Measurements from ENCODE around the gene HOXD1. TPM values are rescaled to one million over a fixed set of nuclear protein-coding genes. Genes with fewer than 3 reads are reported as not detected.

HOXD1 gene
- total RNA-seq, 4 donors from 2014 or later = 0.23 to 0.55 (median 0.27) TPM; not detected in 1

GRCh38 chr2:176184749-176185148 is 3.7 kb upstream of the HOXD1 start:
- 67 to 69% methylated on average over 2 of the region's 2 CpGs for WGBS, 2 donors
- TF ChIP-seq POLR2A (IDR thresholded peaks at IDR 0.05) = no peak
- TF ChIP-seq CTCF (IDR thresholded peaks at IDR 0.05) = no peak
- intact Hi-C loops (cut with DNase I; ENCODE audit: low total_unique reads) = no loop called here
- DNase-seq (ENCODE audit: low spot score in 2 of 2) = peak in 1 of 2 donors; percentile 62
- no peak overlapping the region for H3K4me3 ChIP-seq (ENCODE audit: low read depth, poor library complexity, severe bottlenecking)

- H3K4me3 ChIP-seq (ENCODE audit: low read depth, poor library complexity, severe bottlenecking) = no peak overlapping the region
- peak in 1 of 2 donors; percentile 56 for DNase-seq (ENCODE audit: low spot score in 2 of 2)
- TF ChIP-seq CTCF (IDR thresholded peaks at IDR 0.05) = no peak
- no peak for TF ChIP-seq POLR2A (IDR thresholded peaks at IDR 0.05)
- 91 to 96% methylated on average over 2 of the region's 2 CpGs for WGBS, 2 donors
- intact Hi-C loops (cut with DNase I; ENCODE audit: low total_unique reads) = no loop called here
Measured at GRCh38 chr2:176186024-176186423, 2.4 kb upstream of the HOXD1 start.

- intact Hi-C loops (cut with DNase I; ENCODE audit: low total_unique reads) = no loop called here
- H3K4me3 ChIP-seq (ENCODE audit: low read depth, poor library complexity, severe bottlenecking) = peak overlapping the region; percentile 52
- 10 to 11% methylated on average over 13 of the region's 13 CpGs for WGBS, 2 donors
- DNase-seq (ENCODE audit: low spot score in 2 of 2) = peak in 1 of 2 donors; percentile 83
- TF ChIP-seq POLR2A (IDR thresholded peaks at IDR 0.05) (no peak), CTCF (IDR thresholded peaks at IDR 0.05) (no peak)
Measured at GRCh38 chr2:176187200-176187898, 1.1 kb upstream of the HOXD1 start.

GRCh38 chr2:176188774-176189680 is 559 bp downstream of the HOXD1 start:
- 4 to 5% methylated on average over 48 to 53 of the region's 98 CpGs for WGBS, 2 donors
- peak in 1 of 2 donors; percentile 85 for DNase-seq (ENCODE audit: low spot score in 2 of 2)
- no peak for TF ChIP-seq POLR2A (IDR thresholded peaks at IDR 0.05)
- TF ChIP-seq CTCF (IDR thresholded peaks at IDR 0.05) = no peak
- H3K4me3 ChIP-seq (ENCODE audit: low read depth, poor library complexity, severe bottlenecking) = peak overlapping the region; percentile 52
- intact Hi-C loops (cut with DNase I; ENCODE audit: low total_unique reads) = no loop called here

- H3K4me3 ChIP-seq (ENCODE audit: low read depth, poor library complexity, severe bottlenecking) = no peak overlapping the region
- peak in 1 of 2 donors; percentile 76 for DNase-seq (ENCODE audit: low spot score in 2 of 2)
- intact Hi-C loops (cut with DNase I; ENCODE audit: low total_unique reads) = no loop called here
- 40 to 42% methylated on average over 26 to 28 of the region's 28 CpGs for WGBS, 2 donors
- no peak for TF ChIP-seq CTCF (IDR thresholded peaks at IDR 0.05)
- no peak for TF ChIP-seq POLR2A (IDR thresholded peaks at IDR 0.05)
Measured at GRCh38 chr2:176189681-176190641, 1.5 kb downstream of the HOXD1 start.
